Measurements from ENCODE around the gene CSKMT. TPM values are rescaled to one million over a fixed set of nuclear protein-coding genes. Genes with fewer than 3 reads are reported as not detected.

Gene CSKMT
- total and polyA plus RNA-seq, 10 of the 15 experiments (the other 5 are each of a cell fraction or from before 2014, with no cell fraction given), result 7.0 to 213 (median 21.6) TPM

GRCh38 chr11:62621567-62622470, 43.3 kb upstream of the CSKMT start, which contains the start of gene B3GAT3 (continued):
- TF ChIP-seq ZBTB4 (CRISPR knock-in tag; IDR thresholded peaks at IDR 0.05) (no peak), CTCF (IDR thresholded peaks at IDR 0.05 in 2 of 3, conservative IDR thresholded peaks at IDR 0.05 in 1 of 3; ENCODE audit: control insufficient read depth in 2 of 3, extremely low read depth in 1 of 3, insufficient read depth in 1 of 3, low read depth in 3 of 3, low read length in 3 of 3) (no peak), EP300 (IDR thresholded peaks at IDR 0.05; ENCODE audit: borderline replicate concordance in 1 of 2, control insufficient read depth in 1 of 2, low read depth in 2 of 2, low read length in 2 of 2) (peak in 1 of 2 experiments; percentile 27; a peak in 1 of 4 replicates), KAT2A (conservative IDR thresholded peaks at IDR 0.05; ENCODE audit: control insufficient read depth, low read depth, low read length) (no peak), MYB (IDR thresholded peaks at IDR 0.05; ENCODE audit: borderline replicate concordance, low read depth, low read length) (no peak), SREBF2 (IDR thresholded peaks at IDR 0.05; ENCODE audit: low read length) (peak; percentile 68), ZBED1 (IDR thresholded peaks at IDR 0.05; ENCODE audit: borderline replicate concordance) (peak; percentile 32; the same call in 1 of the 2 replicates), MEF2B (IDR thresholded peaks at IDR 0.05; ENCODE audit: partially characterized antibody, poor library complexity, severe bottlenecking) (peak; percentile 29), SIX5 (IDR thresholded peaks at IDR 0.05; ENCODE audit: low read depth, low read length, severe bottlenecking) (peak; percentile 20), TCF12 (IDR thresholded peaks at IDR 0.05; ENCODE audit: low read depth, low read length) (peak; percentile 60; the same call in 1 of the 2 replicates), ZZZ3 (IDR thresholded peaks at IDR 0.05; ENCODE audit: control insufficient read depth, insufficient read length, low read depth) (no peak), NRF1 (conservative IDR thresholded peaks at IDR 0.05; ENCODE audit: low read depth, low read length) (no peak), NFXL1 (IDR thresholded peaks at IDR 0.05; ENCODE audit: borderline replicate concordance) (no peak), FOXK2 (IDR thresholded peaks at IDR 0.05) (no peak), NR2F1 (conservative IDR thresholded peaks at IDR 0.05) (0 out of 2 replicates have a peak, but pooled peaks have one; percentile 24), STAT1 (conservative IDR thresholded peaks at IDR 0.05) (no peak), PAX5 (IDR thresholded peaks at IDR 0.05; ENCODE audit: borderline replicate concordance, low read depth, low read length) (0 out of 2 replicates have a peak, but pooled peaks have one; percentile 14), FOS (IDR thresholded peaks at IDR 0.05; ENCODE audit: borderline replicate concordance, extremely low read depth, insufficient read length) (no peak), MTA3 (IDR thresholded peaks at IDR 0.05; ENCODE audit: borderline replicate concordance, low read length) (no peak), RELA (IDR thresholded peaks at IDR 0.05; ENCODE audit: borderline replicate concordance, partially characterized antibody) (peak; percentile 91), PML (IDR thresholded peaks at IDR 0.05; ENCODE audit: low read length) (peak; percentile 46; the same call in 1 of the 2 replicates), ATF7 (IDR thresholded peaks at IDR 0.05; ENCODE audit: low read depth) (peak; percentile 99), BCL11A (IDR thresholded peaks at IDR 0.05; ENCODE audit: low read depth, low read length) (peak; percentile 26; the same call in 1 of the 2 replicates)
- TF ChIP-seq, protein P1, sequence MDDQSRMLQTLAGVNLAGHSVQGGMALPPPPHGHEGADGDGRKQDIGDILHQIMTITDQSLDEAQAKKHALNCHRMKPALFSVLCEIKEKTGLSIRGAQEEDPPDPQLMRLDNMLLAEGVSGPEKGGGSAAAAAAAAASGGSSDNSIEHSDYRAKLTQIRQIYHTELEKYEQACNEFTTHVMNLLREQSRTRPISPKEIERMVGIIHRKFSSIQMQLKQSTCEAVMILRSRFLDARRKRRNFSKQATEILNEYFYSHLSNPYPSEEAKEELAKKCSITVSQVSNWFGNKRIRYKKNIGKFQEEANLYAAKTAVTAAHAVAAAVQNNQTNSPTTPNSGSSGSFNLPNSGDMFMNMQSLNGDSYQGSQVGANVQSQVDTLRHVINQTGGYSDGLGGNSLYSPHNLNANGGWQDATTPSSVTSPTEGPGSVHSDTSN (IDR thresholded peaks at IDR 0.05; ENCODE audit: insufficient replicate concordance, low read depth, low read length), result peak; percentile 43
